ENCODE measurements around the gene VASH1. TPM values are rescaled to one million over a fixed set of nuclear protein-coding genes. Genes with fewer than 3 reads are reported as not detected.

VASH1 gene
- polyA plus RNA-seq, 10 donors: 45.4 to 65.4 (median 49.4) TPM

GRCh38 chr14:76736514-76736913, 24.8 kb upstream of the VASH1 start:
- no peak for DNase-seq

- no peak for DNase-seq
Observed at GRCh38 chr14:76741074-76741473, 20.2 kb upstream of the VASH1 start.

- DNase-seq: no peak
Observed at GRCh38 chr14:76742185-76742584, 19.1 kb upstream of the VASH1 start.

GRCh38 chr14:76742966-76743365, 18.3 kb upstream of the VASH1 start:
- DNase-seq: no peak

- DNase-seq: no peak
Observed at GRCh38 chr14:76752744-76753143, 8.5 kb upstream of the VASH1 start.

- no peak for DNase-seq
Observed at GRCh38 chr14:76753541-76754198, 7.6 kb upstream of the VASH1 start.

- DNase-seq: no peak
Observed at GRCh38 chr14:76754586-76754985, 6.7 kb upstream of the VASH1 start.

- peak in 1 of 3 donors; percentile 14 for DNase-seq
Observed at GRCh38 chr14:76755610-76756370, 5.5 kb upstream of the VASH1 start.

- peak in 1 of 3 donors; percentile 38 for DNase-seq
Observed at GRCh38 chr14:76756371-76756750, 4.9 kb upstream of the VASH1 start.

- DNase-seq: peak in 1 of 3 donors; percentile 8
Observed at GRCh38 chr14:76759589-76759988, 1.7 kb upstream of the VASH1 start.

- no peak for DNase-seq
Observed at GRCh38 chr14:76760331-76761135, 735 bp upstream of the VASH1 start.

GRCh38 chr14:76761960-76762410, 717 bp downstream of the VASH1 start:
- DNase-seq: peak in 1 of 3 donors; percentile 72

- DNase-seq: peak in 1 of 3 donors; percentile 68
Observed at GRCh38 chr14:76762411-76763095, 1.3 kb downstream of the VASH1 start.

GRCh38 chr14:76763096-76764041, 2.1 kb downstream of the VASH1 start:
- DNase-seq: peak in 1 of 3 donors; percentile 48

- DNase-seq: no peak
Observed at GRCh38 chr14:76765461-76765931, 4.2 kb downstream of the VASH1 start.

- peak in 2 of 3 donors; percentile 55 to 69 for DNase-seq
Observed at GRCh38 chr14:76767681-76768656, 6.7 kb downstream of the VASH1 start.

- no peak for DNase-seq
Observed at GRCh38 chr14:76768671-76769500, 7.6 kb downstream of the VASH1 start.

- no peak for DNase-seq
Observed at GRCh38 chr14:76769636-76770292, 8.5 kb downstream of the VASH1 start.
